OCI-LY7 (cell line): Measurements from ENCODE around the gene FUZ. TPM values are rescaled to one million over a fixed set of nuclear protein-coding genes. Genes with fewer than 3 reads are reported as not detected.
A peak's percentile ranks its signal among the peaks of the same experiment; 100 is the strongest.

Experiments
- BruUV-seq: library from RNA; stranded (reverse); fragments of 400-500 nt; replicated peaks from 2 replicates; lab custom pipeline; 2021; lab: Mats Ljungman, UMichigan
- CTCF ChIA-PET: fragments of 300-600 bp; sonication (Branson Sonifier 250); formaldehyde crosslinking; loops from one replicate; lab custom pipeline; 2022; ENCODE audit warnings: antibody characterized with exemption; ENCODE audit not compliant: unreplicated experiment; lab: Charles Lee
- POLR2A ChIA-PET: fragments of 300-600 bp; sonication (Branson Sonifier 250); formaldehyde crosslinking; loops from one replicate; lab custom pipeline; 2022; ENCODE audit warnings: antibody characterized with exemption; lab: Charles Lee
- DNase-seq: peaks from one replicate; pipeline ENCODE4 v3.0.0-alpha.2; 2015; ENCODE audit warnings: low spot score
- H2AFZ ChIP-seq: fragments of 200-600 bp; sonication (generic), shearing (Covaris generic); 2 replicates; pipeline ENCODE4 v1.6.1; 2014; ENCODE audit warnings: mild to moderate bottlenecking, antibody characterized with exemption, low read length, moderate library complexity
- H3K27ac ChIP-seq: fragments of 200-600 bp; sonication (generic); 2 replicates; pipeline ENCODE4 v1.5.1; 2014; ENCODE audit warnings: mixed run types, low read depth, mild to moderate bottlenecking, moderate library complexity, low read length, inconsistent platforms; ENCODE audit not compliant: poor library complexity, severe bottlenecking
- H3K36me3 ChIP-seq: fragments of 200-600 bp; sonication (generic); 2 replicates; pipeline ENCODE4 v1.6.1; 2014; ENCODE audit warnings: mild to moderate bottlenecking, antibody characterized with exemption, low read length, moderate library complexity, mixed read lengths; ENCODE audit not compliant: insufficient read depth
- H3K4me1 ChIP-seq: fragments of 200-600 bp; sonication (generic); 2 replicates; pipeline ENCODE4 v1.5.1; 2014; ENCODE audit warnings: mild to moderate bottlenecking, low read length; ENCODE audit not compliant: insufficient read depth, poor library complexity, severe bottlenecking
- H3K4me2 ChIP-seq: fragments of 200-600 bp; sonication (generic); 2 replicates; pipeline ENCODE4 v1.6.1; 2014; ENCODE audit warnings: mild to moderate bottlenecking, low read length
- H3K4me3 ChIP-seq: fragments of 200-600 bp; sonication (generic); 2 replicates; pipeline ENCODE4 v1.5.1; 2014; ENCODE audit warnings: mild to moderate bottlenecking, low read depth, low read length; ENCODE audit not compliant: poor library complexity, severe bottlenecking
- H3K79me2 ChIP-seq: fragments of 200-600 bp; sonication (generic); 2 replicates; pipeline ENCODE4 v1.6.1; 2016; ENCODE audit warnings: low read depth, mild to moderate bottlenecking, low read length, moderate library complexity, mixed read lengths; ENCODE audit not compliant: insufficient read depth
- H3K9me2 ChIP-seq: fragments of 200-600 bp; sonication (generic); 2 replicates; pipeline ENCODE4 v1.6.1; 2016; ENCODE audit warnings: mild to moderate bottlenecking, low read length, mixed read lengths; ENCODE audit not compliant: insufficient read depth
- H3K9me3 ChIP-seq: fragments of 200-600 bp; sonication (generic); 2 replicates; pipeline ENCODE4 v1.6.1; 2014; ENCODE audit warnings: mild to moderate bottlenecking, mixed run types, low read length, mixed read lengths
- H4K20me1 ChIP-seq: fragments of 200-600 bp; sonication (generic); 2 replicates; pipeline ENCODE4 v1.6.1; 2014; ENCODE audit warnings: mild to moderate bottlenecking, antibody characterized with exemption, low read length, moderate library complexity, mixed read lengths; ENCODE audit not compliant: insufficient read depth
- EZH2phosphoT487 ChIP-seq: fragments of 200-600 bp; sonication (generic); IDR thresholded peaks from 2 replicates; pipeline ENCODE4 v1.6.1; 2018; ENCODE audit warnings: low read depth, borderline replicate concordance, mild to moderate bottlenecking, mixed run types, antibody characterized with exemption, low read length, moderate library complexity, mixed read lengths
- intact Hi-C: fragments of 100-400 bp; cut with micrococcal nuclease; formaldehyde crosslinking; loops from one replicate; pipeline ENCODE4 v1.10.0; 2022; ENCODE audit not compliant: unreplicated experiment
- total RNA-seq, 2 experiments: library from RNA; depleted of rRNA in 1 of 2; stranded (reverse); fragments of >200 nt in 1 of 2; shearing (Covaris generic) in 1 of 2; gene quantifications; 2 replicates each; pipeline ENCODE4 v1.2.3, GENCODE V29; 2014 to 2022
- TF ChIP-seq, protein P1 (sequence below): fragments of 200-600 bp; sonication (generic); conservative IDR thresholded peaks from 2 replicates; pipeline ENCODE4 v1.5.1; 2014; ENCODE audit warnings: mild to moderate bottlenecking, antibody characterized with exemption, low read length, moderate library complexity, mixed read lengths

The FUZ gene
- total RNA-seq, 2 experiments from 2014 or later: 28.1 to 33.6 TPM

DNA sequence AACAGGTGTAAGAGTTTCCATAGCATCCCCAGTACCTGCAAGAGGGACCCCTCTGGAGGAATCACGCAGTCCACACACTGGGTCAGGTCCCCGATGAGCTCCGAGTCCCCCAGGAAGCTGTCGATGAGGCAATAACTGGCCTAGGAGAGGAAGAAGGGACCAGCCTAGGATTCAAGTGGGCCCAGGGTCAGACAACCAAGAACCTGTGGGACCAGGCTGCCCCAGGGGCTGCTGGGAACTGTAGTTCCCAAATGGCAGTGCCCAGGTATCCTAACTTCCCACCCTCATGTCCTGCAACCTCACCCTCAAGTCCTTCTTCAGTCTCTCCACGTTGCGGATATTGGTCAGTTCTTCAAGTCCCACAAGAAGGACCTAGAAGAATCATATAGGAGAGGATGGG lies 1.8 kb downstream of the FUZ start:
- Histone ChIP-seq H3K4me2 (no peak overlapping the region), H3K9me3 (no peaks in the 10 kb centered on the region), H3K36me3 (peaks cover 14% of the 10 kb centered on the region; the same call in 1 of the 2 replicates), H3K79me2 (no peaks in the 10 kb centered on the region), H2AFZ (no peak overlapping the region), H3K27ac (no peak overlapping the region), H3K9me2 (no peaks in the 10 kb centered on the region), H3K4me1 (peaks cover 40% of the 10 kb centered on the region), H3K4me3 (no peak overlapping the region), H4K20me1 (no peaks in the 10 kb centered on the region)
- ChIA-PET POLR2A (no interaction called here), CTCF (no interaction called here)
- TF ChIP-seq EZH2phosphoT487: no peak
- TF ChIP-seq, protein P1, sequence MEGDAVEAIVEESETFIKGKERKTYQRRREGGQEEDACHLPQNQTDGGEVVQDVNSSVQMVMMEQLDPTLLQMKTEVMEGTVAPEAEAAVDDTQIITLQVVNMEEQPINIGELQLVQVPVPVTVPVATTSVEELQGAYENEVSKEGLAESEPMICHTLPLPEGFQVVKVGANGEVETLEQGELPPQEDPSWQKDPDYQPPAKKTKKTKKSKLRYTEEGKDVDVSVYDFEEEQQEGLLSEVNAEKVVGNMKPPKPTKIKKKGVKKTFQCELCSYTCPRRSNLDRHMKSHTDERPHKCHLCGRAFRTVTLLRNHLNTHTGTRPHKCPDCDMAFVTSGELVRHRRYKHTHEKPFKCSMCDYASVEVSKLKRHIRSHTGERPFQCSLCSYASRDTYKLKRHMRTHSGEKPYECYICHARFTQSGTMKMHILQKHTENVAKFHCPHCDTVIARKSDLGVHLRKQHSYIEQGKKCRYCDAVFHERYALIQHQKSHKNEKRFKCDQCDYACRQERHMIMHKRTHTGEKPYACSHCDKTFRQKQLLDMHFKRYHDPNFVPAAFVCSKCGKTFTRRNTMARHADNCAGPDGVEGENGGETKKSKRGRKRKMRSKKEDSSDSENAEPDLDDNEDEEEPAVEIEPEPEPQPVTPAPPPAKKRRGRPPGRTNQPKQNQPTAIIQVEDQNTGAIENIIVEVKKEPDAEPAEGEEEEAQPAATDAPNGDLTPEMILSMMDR: no peak
- intact Hi-C loops: no loop called here
- DNase-seq: no peak
- no TSS peak for BruUV-seq

DNA sequence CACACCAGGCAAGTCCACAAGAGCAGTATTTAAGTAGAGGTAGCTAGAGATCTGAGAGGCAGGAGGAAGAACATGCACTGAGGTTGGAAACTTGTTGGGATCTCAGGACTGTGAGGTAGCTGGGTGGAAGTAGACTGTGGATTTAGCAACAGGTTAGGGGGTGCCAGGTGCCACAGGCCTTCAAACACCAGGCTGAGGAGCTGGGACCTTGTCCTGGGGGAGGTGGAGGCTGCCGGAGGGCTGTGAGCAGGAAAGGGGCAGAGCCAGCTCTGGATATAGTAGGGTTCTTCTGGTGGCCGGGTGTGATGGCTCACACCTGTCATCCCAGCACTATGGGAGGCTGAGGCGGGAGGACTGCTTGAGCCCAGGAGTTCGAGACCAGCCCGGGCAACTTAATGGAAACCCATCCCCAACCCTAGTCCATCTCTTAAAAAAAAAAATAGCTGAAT lies 3.1 kb downstream of the FUZ start:
- peak overlapping the region; percentile 66; the same call in 1 of the 2 replicates for H3K4me2 ChIP-seq
- TF ChIP-seq, protein P1: no peak
- no peak for TF ChIP-seq EZH2phosphoT487
- H3K36me3 ChIP-seq: peaks cover 25% of the 10 kb centered on the region
- H3K9me2 ChIP-seq: no peaks in the 10 kb centered on the region
- H3K79me2 ChIP-seq: no peaks in the 10 kb centered on the region
- BruUV-seq: no TSS peak
- no peak overlapping the region for H3K4me3 ChIP-seq
- intact Hi-C loops: no loop called here
- H4K20me1 ChIP-seq: no peaks in the 10 kb centered on the region
- H2AFZ ChIP-seq: no peak overlapping the region
- no peaks in the 10 kb centered on the region for H3K9me3 ChIP-seq
- DNase-seq: no peak
- ChIA-PET POLR2A (no interaction called here), CTCF (no interaction called here)
- H3K4me1 ChIP-seq: peaks cover 40% of the 10 kb centered on the region
- H3K27ac ChIP-seq: no peak overlapping the region

DNA sequence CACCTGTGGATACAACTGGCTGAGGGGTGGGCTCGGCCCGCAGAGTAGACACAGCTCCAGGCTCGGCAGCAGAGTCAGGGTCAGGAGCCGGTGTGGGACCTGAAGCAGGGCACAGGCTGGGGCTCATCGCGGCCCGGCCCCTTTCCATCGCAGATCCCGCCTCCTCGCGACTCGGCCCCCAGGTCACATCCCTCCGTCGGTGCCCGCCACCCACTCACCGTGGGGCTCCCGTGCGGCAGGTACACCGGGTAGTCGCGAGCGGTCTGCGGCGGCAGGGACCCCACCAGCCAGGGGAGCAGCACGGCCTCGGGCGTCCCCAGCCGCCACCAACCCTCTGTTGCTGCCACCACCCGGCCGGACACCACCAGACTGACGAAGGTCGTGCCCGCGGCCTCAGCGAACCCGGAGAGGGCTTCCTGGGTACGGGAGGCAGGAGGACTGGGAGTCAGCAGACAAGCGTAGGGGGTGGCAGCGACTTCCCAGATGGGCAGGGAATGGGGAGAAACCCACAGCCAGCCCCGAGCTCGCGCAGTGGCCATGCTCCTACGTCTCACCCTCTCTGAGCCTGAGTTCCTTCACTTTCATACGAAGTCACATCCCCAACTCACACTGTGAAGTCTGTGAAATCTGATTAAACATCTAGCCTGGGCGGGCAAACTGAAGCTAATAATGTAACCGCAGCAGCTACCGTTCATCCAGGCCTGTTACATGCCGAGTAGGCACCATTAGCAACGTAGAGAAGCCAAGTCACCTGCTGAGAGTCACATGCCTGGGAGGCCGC lies 3.7 kb downstream of the FUZ start:
- ChIA-PET CTCF (no interaction called here), POLR2A (no interaction called here)
- H3K4me3 ChIP-seq: peak overlapping the region; percentile 61
- H3K4me1 ChIP-seq: peaks cover 35% of the 10 kb centered on the region
- DNase-seq: peak; percentile 13
- intact Hi-C loops: no loop called here
- H3K9me3 ChIP-seq: no peaks in the 10 kb centered on the region
- no peaks in the 10 kb centered on the region for H3K9me2 ChIP-seq
- TF ChIP-seq, protein P1: 0 out of 2 replicates have a peak, but pooled peaks have one; percentile 28
- TF ChIP-seq EZH2phosphoT487: no peak
- no peaks in the 10 kb centered on the region for H3K79me2 ChIP-seq
- H3K36me3 ChIP-seq: peaks cover 31% of the 10 kb centered on the region
- H2AFZ ChIP-seq: no peak overlapping the region
- no TSS peak for BruUV-seq
- peak overlapping the region; percentile 66 for H3K4me2 ChIP-seq
- no peaks in the 10 kb centered on the region for H4K20me1 ChIP-seq
- no peak overlapping the region for H3K27ac ChIP-seq
